ENCODE data around the gene CD22. TPM values are rescaled to one million over a fixed set of nuclear protein-coding genes. Genes with fewer than 3 reads are reported as not detected.

CD22 gene
- total RNA-seq, 4 donors from 2014 or later = 2.7 to 5.6 (median 4.9) TPM

DNA sequence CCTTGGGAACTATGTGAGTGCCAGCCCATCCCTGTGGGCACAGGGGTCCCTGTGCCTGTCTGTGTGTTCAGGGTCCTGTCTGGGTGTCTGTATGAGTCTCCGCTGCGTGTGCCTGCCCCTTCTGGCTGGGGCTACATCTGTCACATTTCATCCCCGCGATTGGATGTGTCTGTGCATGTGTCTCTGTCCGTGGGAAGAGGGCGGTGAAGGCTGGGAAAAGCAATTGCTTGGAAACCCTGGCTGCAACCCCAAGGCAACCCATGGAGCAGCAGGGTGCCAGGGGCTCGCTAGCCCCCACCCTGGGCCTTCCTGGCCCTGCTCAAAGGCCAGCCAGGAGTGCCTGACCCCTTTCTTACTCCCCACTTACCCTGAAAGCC, 35.6 kb upstream of the CD22 start:
- no peaks in the 10 kb centered on the region for H3K36me3 ChIP-seq
- H3K4me3 ChIP-seq = no peak overlapping the region
- H3K27ac ChIP-seq = no peak overlapping the region
- H3K9me3 ChIP-seq = no peaks in the 10 kb centered on the region
- no peak for ATAC-seq
- TF ChIP-seq, protein P1, sequence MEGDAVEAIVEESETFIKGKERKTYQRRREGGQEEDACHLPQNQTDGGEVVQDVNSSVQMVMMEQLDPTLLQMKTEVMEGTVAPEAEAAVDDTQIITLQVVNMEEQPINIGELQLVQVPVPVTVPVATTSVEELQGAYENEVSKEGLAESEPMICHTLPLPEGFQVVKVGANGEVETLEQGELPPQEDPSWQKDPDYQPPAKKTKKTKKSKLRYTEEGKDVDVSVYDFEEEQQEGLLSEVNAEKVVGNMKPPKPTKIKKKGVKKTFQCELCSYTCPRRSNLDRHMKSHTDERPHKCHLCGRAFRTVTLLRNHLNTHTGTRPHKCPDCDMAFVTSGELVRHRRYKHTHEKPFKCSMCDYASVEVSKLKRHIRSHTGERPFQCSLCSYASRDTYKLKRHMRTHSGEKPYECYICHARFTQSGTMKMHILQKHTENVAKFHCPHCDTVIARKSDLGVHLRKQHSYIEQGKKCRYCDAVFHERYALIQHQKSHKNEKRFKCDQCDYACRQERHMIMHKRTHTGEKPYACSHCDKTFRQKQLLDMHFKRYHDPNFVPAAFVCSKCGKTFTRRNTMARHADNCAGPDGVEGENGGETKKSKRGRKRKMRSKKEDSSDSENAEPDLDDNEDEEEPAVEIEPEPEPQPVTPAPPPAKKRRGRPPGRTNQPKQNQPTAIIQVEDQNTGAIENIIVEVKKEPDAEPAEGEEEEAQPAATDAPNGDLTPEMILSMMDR (IDR thresholded peaks at IDR 0.05) = no peak
- TF ChIP-seq POLR2AphosphoS5 (IDR thresholded peaks at IDR 0.05) (no peak), POLR2A (IDR thresholded peaks at IDR 0.05) (no peak), EP300 (IDR thresholded peaks at IDR 0.05) (no peak)
- no peaks in the 10 kb centered on the region for H3K4me1 ChIP-seq
- 20% methylated on average over 1 of the region's 7 CpGs; no CpG with 5 or more reads in 1 of the 2 donors for WGBS, 2 donors (ENCODE audit: low coverage in 1 of 2)
- peaks cover 81% of the 10 kb centered on the region for H3K27me3 ChIP-seq

DNA sequence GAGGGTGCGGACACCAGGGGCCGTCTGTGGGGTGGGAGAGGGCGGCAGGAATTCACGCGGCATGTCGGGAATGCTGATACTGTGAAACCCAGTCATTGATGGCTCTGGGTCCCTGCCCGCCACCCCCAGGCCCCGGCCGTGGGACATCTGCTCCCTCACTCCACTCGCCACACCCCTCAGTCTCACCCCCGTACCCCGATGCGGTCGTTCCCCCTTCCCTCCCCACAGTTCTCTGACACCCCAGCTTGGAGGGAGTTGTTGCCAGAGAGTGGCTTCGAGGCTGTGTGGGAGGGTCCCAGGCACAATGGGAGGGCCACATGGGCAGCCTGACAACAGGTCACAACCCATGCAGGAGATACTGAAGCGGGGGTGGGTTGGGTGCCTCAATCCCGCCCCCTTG, 35.2 kb upstream of the CD22 start:
- Histone ChIP-seq H3K27me3 (peaks cover 83% of the 10 kb centered on the region), H3K4me1 (no peaks in the 10 kb centered on the region), H3K36me3 (no peaks in the 10 kb centered on the region), H3K9me3 (no peaks in the 10 kb centered on the region), H3K4me3 (no peak overlapping the region), H3K27ac (no peak overlapping the region)
- no peak for ATAC-seq
- TF ChIP-seq POLR2A (IDR thresholded peaks at IDR 0.05) (no peak), EP300 (IDR thresholded peaks at IDR 0.05) (no peak), POLR2AphosphoS5 (IDR thresholded peaks at IDR 0.05) (no peak)
- TF ChIP-seq, protein P1 (IDR thresholded peaks at IDR 0.05) = no peak
- WGBS, 2 donors (ENCODE audit: low coverage in 1 of 2) = 100% methylated on average over 2 of the region's 17 CpGs; no CpG with 5 or more reads in 1 of the 2 donors

DNA sequence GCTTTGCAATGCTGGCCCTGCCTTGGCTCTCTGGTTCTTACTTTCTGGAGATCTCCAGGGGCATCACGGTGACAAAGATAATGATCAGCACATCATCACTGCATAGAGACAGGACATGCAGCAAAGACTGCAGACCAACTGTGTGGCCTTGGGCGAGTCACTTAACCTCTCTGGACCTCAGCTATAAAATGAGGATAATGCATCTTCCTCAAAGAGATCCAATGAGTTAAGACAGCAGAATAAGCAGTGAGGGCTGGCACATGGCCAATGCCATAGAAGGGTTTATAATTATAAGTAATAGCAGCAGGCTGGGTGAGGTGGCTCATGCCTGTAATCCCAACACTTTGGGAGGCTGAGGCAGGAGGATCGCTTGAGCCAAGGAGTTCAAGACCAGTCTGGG, 34.7 kb upstream of the CD22 start:
- Histone ChIP-seq H3K4me3 (no peak overlapping the region), H3K36me3 (no peaks in the 10 kb centered on the region), H3K27me3 (peaks cover 84% of the 10 kb centered on the region), H3K4me1 (no peaks in the 10 kb centered on the region), H3K9me3 (no peaks in the 10 kb centered on the region), H3K27ac (no peak overlapping the region)
- WGBS, 2 donors (ENCODE audit: low coverage in 1 of 2) = 60 to 79% methylated on average over 1 to 2 of the region's 3 CpGs
- TF ChIP-seq, protein P1 (IDR thresholded peaks at IDR 0.05) = no peak
- no peak for TF ChIP-seq POLR2AphosphoS5 (IDR thresholded peaks at IDR 0.05)
- TF ChIP-seq POLR2A (IDR thresholded peaks at IDR 0.05) = no peak
- no peak for TF ChIP-seq EP300 (IDR thresholded peaks at IDR 0.05)
- ATAC-seq = no peak

DNA sequence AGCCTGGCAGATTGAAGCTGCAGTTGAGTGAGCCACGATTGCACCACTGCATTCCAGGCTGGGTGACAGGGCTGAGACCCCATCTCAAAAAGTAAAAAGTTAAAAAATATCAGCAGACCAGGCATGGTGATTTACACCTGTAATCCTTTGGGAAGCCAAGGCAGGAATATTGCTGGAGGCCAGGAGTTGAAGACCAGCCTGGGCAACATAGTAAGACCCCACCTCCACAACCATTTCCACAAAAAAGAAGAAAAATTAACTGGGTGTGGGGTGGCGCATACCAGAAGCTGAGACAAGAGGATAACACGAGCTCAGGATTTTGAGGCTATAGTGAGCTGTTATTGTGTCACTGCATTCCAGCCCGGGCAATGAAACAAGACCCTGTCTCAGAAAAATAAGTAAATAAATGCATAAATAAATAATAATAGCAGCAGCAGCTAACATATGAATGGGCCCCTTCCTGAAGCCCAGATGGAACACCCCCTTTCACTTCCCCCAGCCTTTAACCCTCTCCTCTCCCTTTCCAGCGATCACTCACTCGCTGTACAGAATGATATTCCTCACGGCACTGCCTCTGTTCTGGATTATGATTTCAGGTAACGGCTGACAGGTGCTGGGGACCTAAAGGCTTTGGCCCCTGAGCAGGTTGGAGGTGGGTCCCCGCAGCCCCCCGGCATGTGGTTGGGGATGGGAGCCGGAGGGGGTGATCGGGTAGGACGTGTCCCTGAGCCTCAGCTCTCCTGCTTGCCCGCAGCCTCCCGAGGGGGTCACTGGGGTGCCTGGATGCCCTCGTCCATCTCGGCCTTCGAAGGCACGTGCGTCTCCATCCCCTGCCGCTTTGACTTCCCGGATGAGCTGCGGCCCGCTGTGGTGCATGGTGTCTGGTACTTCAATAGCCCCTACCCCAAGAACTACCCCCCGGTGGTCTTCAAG, 33.9 kb upstream of the CD22 start:
- no peaks in the 10 kb centered on the region for H3K4me1 ChIP-seq
- TF ChIP-seq, protein P1 (IDR thresholded peaks at IDR 0.05) = no peak
- TF ChIP-seq EP300 (IDR thresholded peaks at IDR 0.05) = no peak
- no peak for TF ChIP-seq POLR2AphosphoS5 (IDR thresholded peaks at IDR 0.05)
- no peak for TF ChIP-seq POLR2A (IDR thresholded peaks at IDR 0.05)
- no peak overlapping the region for H3K4me3 ChIP-seq
- no peaks in the 10 kb centered on the region for H3K9me3 ChIP-seq
- H3K27me3 ChIP-seq = peaks cover 92% of the 10 kb centered on the region
- ATAC-seq = no peak
- H3K27ac ChIP-seq = no peak overlapping the region
- 27 to 36% methylated on average over 5 to 11 of the region's 25 CpGs for WGBS, 2 donors (ENCODE audit: low coverage in 1 of 2)
- H3K36me3 ChIP-seq = no peaks in the 10 kb centered on the region

All from gastroesophageal sphincter (tissue), 4 donors.